GM21576 (cell line): ENCODE measurements around the gene NVL.
"Not testable (repeated sequence)": the region's sequence is repeated elsewhere in the genome, so short reads cannot be mapped to it uniquely, and the experiment has no call there.

ENCODE experiments used
- ATAC-seq: cut with Tn5 transposase; IDR thresholded peaks from one replicate; pipeline ENCODE4 v1.9.1; 2021; ENCODE audit warnings: mild to moderate bottlenecking, moderate library complexity; ENCODE audit not compliant: unreplicated experiment

The NVL gene

DNA sequence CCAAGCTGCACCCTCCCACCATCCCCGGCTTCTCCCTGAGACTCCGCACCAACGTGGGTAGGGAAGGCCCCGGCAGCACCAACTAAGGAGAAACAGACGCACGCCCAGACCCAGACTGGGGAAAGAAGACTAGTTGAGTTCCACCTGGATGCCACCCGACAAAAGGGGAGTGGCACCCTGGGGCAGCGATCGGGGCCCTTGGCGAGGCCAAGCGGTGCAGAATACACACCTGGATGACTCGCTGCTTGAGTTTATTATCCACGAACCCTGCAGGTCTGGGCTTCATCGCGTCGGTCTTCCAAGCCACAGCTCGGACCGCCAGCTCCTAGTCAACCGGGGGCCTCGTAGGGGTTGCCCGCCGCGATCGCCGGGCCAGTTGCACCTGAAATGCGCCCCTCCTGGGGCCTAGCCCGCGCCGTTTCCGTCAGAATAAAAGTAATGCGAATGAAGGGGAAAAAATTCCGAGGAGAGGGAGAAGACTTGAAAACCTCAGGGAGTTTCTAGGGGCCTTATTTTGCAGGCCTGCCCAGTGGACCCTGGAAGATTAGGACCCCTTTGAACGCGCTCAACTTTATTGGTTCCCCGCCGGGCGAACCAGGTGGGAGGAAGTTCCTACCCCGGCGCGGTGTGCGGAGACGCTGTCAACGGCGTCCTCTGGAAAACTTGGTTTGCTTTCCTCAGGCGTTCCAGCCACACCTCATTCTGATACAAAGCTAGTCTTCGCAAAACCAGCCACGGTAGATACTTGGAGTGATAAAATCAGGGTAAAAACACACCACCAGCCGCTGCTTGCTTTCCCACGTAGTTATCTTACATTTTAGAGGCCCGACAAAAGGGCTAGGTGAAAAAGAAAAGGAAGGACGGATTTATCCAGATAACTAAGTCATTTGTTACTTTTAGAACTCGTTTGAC is at the start of gene NVL:
NVL (minus strand) TSS at position 331 of the 912 bp plus-strand sequence; CDS start at position 286, 45 bp downstream.
- peak; percentile 74 for ATAC-seq

DNA sequence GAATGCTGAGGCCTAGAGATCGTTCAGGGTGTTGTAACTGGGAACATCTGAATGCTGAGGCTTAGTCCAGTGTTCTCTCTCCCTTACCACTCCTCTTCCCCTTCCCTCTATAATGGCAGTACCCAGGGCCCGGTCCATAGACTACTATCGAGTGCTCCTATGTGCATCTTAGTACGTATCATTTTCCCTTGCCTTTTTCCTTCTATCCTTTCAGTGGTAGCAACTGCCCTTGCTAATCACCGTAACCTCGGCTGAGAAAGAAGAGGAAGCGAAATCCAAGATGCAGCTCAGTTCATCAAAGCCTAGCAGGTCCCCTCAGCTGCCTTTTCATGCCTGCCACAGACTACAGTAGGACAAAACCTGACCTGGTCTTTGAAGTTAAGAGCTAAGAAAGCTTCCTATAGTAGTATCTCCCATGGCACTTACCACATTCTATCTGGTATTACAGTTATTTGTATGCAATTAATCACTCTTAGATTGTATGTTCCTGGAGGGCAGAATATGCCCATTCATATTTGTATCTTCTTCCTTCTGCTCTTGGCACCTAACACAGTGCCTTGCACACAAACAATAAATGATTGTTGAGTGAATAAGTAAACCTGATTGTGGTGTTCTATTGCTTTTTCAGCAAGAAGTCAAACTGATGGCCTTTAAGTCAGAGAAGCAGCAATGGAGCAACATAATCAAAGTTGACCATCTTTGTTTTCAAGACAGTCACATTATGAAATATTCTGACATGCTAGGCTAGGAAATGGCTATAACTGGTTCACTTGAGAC is 49.1 kb upstream of the NVL start:
- peak; percentile 38 for ATAC-seq

DNA sequence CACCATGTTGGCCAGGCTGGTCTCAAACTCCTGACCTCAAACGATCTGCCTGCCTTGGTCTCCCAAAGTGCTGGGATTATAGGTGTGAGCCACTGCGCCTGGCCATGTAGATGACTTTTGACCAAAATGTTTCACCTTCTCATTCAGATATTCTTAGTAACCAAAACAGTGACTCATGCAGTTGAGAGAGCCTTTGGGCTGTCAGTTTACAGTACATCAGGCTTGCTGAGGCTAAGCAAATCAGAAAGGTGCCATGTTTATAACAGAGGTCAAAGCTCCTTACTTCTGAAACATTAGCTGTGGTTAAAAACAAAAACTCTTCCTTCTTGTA is 47.7 kb upstream of the NVL start:
- peak; percentile 58 for ATAC-seq

DNA sequence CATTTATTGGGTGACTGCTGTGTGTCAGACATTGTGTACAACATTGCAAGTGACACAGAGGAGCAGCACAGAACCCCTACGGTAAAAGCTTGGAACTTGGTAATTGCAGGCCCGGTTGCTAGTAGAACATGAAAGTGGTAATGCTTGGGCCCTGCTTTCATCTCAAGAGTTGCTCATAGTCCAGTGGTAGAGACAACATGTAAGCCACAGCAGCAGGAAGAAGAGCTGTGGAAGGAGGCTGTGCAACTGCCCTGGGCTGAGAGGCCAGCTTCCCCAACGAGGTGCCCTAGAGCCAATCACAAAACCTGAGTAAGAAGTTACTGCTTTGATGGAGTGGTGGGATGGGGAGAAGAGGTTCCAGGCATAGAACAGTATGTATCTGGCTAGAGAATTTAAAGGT is 45.1 kb upstream of the NVL start:
- no peak for ATAC-seq

DNA sequence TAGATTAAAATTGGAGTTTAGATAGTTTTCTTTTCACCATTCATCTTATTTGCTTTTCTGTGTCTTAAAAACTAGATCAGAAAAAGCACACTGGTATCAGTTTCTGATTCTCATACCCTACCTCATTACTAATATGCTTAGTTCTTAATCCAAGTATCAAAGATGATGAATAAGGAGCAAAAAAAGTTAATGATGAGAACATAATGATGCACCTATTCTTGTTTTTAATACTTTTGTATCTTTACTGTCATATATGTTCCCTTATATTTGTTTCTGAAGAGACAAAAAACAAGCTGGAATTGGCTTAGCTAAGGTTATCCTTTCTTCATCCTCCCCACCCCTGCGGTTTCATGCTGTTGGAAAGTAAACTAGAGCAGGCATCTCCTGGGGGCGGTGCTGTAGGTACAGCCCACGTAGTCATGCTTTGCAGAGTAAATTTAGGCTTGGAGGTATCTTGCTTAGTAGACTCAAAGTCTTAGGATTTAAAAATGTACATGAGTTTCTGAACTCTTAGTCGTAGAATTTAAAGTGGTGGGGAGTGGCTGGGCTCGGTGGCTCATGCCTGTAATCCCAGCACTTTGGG is 43.1 kb upstream of the NVL start:
- ATAC-seq, result no peak

DNA sequence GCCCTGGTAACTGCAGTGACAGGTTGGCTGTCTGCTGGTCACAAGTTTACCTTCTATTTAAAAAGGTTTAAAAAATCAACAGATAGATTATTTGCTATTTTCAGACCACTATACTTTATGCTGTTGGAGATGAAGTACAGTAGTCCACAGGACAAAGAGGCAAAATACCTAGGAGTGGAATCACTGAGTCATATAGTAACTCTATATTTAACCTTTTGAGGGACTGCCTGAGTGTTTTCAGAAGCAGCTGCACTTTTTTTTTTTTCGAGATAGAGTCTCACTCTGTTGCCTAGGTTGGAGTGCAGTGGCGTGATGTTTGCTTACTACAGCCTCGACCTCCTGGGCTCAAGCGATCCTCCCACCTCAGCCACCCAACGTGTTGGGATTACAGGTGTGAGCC is 38.4 kb upstream of the NVL start:
- ATAC-seq, result peak; percentile 87

DNA sequence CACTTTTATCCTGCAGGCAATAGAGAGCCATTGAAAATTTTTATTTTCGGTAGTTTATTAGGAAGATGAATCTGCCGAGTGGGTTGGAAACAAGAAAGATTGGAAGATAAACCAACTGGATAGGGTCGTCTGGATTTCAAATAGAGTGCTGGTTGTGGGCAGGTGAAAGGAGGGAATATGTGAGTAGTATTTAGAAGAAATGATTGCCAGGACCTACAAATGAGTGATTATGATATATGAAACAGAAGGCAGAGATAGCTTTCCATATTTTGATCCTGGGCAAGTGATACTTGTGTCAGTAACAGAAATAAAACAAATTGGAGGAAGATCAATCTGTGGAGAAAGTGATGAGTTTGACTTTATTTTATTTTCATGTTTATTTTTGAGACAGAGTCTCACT is 29.2 kb upstream of the NVL start:
- ATAC-seq, result no peak

DNA sequence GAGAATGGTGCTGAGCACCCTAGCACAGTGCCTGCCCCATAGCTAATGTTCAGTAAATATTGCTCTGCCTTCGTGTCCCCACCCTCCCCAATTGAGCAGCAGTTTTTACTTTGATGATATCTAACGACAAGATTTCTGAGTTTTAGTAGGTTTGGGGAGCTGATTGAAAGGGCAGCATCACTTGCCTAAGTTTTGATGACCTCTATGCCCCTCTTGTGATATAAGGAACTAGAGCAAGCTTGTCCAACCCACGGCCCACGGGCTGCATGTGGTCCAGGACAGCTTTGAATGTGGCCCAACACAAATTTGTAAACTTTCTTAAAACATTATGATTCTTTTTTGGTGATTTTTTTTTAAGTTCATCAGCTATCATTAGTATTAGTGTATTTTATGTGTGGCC is 28.3 kb upstream of the NVL start:
- ATAC-seq, result no peak

DNA sequence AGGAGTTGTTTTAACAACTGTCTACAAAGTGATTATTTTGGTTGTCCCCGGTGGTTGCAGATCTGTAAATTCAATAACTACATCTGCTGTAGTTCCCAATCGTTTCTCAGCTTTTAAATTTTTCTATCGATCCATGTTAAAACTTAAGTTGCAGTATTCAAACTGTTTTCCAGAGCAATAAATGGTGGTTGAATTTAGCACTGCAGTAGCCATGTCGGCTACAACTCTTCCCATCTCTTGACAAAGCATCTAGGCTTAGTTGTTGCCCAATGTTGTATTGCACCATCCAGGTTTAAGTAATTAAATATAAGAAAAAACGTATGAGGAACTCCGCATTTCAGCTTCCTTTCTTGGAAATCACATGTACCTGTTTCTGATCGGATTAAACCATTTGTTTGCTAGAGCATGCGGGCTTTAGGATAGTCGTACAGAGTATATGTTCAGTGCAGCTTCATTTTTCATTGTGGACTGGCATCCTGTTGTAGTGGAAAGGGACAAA is 27.7 kb upstream of the NVL start:
- ATAC-seq, result no peak

DNA sequence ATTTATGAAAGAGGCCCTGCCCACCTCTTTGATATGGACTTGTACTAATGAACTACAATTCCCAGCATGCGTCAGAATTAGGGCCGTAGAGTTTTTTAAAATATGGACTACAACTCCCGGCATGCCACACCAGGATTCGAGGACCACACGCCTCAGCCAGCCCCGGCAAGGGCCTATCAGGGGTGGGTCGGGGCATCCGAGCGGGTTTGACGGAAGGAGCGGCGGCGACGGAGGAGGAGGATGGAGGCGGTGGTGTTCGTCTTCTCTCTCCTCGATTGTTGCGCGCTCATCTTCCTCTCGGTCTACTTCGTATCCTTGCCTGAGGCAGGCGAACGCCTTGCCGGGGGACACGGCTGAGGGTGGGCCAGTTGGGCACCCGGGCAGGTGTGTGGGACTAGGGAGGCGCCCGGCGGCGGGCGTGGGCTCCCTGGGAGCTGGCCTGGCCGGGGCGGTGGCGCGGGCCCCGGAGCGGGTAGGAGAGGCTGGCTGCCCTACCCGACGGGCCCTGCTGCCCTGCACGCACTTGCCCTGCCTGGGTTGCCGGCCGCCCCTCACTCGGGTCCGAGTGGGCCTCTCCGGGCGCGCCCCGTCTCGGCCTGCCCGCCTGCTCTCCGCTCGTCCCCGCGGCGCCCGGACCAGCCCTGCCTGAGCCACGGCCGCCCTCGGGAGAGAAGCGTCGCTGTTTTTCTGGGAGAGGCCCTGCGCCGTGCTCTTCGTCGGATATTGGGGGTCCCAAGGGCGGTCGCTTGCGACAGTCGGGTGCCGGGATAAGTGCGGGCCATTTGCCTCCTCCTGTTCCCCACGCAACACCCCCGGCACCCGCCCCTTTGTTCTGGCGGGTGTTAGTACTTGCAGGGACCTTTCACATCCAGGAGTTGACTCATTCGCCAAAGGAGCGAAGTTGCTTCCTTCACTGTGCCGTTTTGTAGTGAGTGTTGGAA is 27.0 kb upstream of the NVL start, which contains the start of gene CNIH4:
CNIH4 (plus strand) TSS at position 195 of the 941 bp plus-strand sequence; CDS start at position 241, 46 bp downstream.
- ATAC-seq, result peak; percentile 98

DNA sequence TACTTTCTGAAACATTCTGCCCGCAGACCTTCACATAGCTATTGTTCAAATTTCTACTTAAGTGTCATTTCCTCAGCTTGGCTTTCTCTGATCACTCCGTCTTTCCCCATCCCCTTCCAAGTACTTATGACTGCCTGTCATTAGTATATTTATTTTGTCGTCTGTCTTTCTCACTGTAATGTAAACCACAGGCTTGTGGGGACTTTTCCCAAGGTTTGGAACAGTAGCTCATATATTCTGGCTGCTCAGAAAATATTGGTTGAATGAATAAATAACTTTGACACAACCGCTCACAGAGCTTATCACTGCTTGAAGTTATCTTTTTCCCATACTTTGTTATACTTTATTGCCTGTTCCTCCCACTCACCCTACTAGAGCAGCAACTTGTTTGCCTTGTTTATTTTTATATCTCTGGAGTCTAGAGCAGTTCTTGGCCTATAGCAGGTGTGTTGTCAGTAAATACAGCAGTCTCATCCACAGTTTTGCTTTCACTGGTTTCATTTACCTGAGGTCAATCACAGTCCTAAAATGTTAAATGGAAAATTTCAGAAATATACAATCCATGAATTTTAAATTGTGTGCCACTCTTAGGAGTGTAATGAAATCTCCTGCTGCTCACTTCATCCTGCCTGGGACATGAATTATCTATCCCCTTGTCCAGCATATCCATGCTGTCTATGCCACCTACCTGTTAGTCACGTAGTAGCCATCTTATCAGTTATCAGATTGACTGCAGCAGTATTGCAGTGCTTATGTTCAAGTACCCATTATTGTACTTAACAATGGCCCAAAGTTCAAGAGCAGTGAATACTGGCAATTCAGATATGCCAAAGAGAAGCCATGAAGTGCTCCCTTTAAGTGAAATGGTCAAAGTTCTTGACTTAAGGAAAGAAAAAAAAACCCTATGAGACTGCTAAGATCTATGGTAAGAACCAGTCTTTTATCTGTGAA is 24.3 kb upstream of the NVL start:
- no peak for ATAC-seq

DNA sequence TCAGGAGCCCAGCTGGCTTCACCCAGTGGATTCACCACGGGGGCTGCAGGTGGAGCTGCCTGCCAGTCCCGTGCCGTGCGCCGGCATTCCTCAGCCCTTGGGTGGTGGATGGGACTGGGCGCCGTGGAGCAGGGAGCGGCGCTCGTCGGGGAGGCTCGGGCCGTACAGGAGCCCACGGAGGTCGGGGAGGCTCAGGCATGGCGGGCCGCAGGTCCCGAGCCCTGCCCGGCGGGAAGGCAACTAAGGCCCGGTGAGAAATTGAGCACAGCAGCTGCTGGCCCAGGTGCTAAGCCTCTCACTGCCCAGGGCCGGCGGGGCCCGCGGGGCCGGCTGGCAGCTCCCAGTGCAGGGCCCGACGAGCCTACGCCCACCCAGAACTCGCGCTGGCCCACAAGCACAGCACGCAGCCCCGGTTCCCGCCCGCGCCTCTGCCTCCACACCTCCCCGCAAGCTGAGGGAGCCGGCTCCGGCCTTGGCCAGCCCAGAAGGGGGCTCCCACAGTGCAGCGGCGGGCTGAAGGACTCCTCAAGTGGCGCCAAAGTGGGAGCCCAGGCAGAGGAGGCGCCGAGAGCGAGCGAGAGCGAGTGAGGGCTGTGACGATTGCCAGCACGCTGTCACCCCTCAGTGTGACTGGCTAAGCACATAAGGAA is 22.6 kb upstream of the NVL start:
- ATAC-seq, result not testable (repeated sequence)

DNA sequence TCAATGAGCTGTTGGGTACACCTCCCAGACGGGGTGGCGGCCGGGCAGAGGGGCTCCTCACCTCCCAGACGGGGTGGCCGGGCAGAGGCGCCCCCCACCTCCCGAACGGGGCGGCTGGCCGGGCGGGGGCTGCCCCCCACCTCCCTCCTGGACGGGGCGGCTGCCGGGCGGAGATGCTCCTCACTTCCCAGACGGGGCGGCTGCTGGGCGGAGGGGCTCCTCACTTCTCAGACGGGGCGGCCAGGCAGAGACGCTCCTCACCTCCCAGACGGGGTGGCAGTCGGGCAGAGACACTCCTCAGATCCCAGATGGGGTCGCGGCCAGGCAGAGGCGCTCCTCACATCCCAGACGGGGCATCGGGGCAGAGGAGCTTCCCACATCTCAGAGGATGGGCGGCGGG is 19.7 kb upstream of the NVL start:
- ATAC-seq, result not testable (repeated sequence)

DNA sequence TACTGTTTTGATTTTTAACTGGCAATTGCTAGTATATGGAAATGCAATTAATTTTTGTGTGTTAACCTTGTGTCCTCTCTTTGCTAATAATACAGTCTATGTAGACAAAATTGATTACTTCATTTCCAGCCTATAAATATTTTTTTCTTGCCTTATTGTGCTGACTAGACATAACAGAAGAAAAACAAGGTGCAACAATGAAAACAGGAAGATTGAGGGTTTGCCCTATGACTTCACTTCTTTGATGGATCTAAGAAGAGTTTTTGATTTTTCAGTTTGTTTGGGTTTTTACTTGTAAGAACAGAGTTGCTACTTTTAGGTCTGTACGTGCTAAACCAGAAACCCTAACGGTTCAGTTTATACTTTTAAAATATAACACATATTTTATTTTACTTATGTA is 18.2 kb upstream of the NVL start:
- no peak for ATAC-seq

DNA sequence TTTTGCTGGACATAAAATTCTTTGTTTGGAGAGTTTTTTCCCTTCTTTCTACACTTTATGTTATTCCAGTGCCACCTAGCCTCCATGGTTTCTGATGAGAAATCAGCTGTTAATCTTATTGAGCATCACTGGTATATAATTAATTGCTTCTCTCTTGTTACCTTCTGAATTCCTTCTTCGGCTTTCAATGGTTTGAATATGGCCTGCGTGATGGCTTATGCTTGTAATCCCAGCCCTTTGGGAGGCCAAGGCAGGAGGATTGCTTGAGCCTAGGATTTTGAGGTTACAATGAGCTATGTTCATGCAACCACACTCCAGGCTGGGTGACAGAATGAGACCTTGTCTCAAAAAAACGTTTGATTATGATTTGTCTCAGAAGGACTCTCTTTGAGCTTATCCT is 13.7 kb upstream of the NVL start:
- ATAC-seq, result no peak

DNA sequence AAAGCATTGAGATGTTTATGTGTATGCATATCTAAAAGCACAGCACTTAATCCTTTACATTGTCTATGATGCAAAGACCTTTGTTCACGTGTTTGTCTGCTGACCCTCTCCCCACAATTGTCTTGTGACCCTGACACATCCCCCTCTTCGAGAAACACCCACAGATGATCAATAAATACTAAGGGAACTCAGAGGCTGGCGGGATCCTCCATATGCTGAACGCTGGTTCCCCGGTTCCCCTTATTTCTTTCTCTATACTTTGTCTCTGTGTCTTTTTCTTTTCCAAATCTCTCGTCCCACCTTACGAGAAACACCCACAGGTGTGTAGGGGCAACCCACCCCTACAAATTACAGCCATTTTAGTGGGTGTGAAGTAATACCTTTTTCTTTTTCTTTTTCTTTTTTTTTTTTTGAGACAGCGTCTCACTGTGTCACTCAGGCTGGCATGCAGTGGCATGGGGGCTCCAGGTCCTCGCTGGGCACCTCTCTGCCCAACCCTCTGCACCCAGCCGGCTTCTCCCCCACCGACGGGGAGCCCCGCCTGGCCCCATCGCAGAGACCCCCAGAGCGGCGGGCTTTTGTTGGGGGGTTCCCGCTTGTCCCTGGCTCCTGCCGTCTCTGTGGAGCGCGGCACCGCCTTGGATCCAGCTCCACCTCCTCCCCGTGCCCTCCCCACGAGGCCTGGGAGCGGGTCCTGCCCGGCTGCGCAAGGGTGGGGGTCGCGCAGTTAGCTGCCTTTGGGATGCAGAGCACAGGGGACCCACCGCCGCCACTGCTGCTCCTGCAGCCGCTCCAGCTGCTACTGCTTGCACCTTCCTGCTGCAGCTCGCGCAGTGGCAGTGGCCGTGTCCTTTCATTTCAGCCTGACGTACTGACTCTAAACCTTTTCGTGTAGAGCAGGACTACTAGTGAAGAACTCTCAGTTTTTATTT is 10.7 kb upstream of the NVL start:
- ATAC-seq, result peak; percentile 58

DNA sequence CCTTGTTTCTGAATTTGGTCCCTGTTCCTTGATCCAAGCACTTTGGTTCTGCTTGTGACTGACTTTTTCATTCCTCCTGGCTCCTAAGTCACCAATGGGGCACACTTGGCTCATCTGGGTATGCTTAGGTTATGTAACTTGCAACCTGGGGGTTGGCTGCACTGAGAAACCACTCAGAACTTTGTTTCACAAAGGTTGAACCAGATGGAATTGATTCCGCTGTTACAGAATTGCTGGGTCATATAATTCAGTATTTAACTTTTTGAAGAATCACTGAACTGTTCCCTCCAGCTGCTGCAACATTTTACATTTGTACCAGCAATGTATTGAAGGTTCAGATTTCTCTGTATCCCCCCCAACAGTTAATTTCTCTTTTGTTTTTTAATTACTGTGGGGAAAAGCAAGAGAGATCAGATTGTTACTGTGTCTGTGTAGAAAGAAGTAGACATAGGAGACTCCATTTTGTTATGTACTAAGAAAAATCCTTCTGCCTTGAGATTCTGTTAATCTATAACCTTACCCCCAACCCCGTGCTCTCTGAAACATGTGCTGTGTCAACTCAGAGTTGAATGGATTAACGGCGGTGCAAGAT is 9.6 kb upstream of the NVL start:
- no peak for ATAC-seq
